Keratinocyte (primary cell): ENCODE measurements around the gene ABCD1. TPM values are rescaled to one million over a fixed set of nuclear protein-coding genes. Genes with fewer than 3 reads are reported as not detected.
"Not testable (repeated sequence)": the region's sequence is repeated elsewhere in the genome, so short reads cannot be mapped to it uniquely, and the experiment has no call there.

ENCODE experiments used
- DNase-seq: peaks from one replicate; pipeline ENCODE4 v3.0.0-alpha.2; 2011; ENCODE audit warnings: low read depth, missing footprints, low spot score
- FAIRE-seq: peaks from 2 replicates; lab custom pipeline; 2011; peaks lifted over from hg19 to GRCh38; lab: Jason Lieb, UNC
- H2AFZ ChIP-seq: 2 replicates; pipeline ENCODE4 v1.6.0; 2012; ENCODE audit warnings: low read length, control low read depth, inconsistent platforms; ENCODE audit not compliant: control insufficient read depth
- H3K27ac ChIP-seq: 2 replicates; pipeline ENCODE4 v1.5.1; 2011; ENCODE audit warnings: low read length; ENCODE audit not compliant: control insufficient read depth, insufficient read depth
- H3K27me3 ChIP-seq: 3 replicates; pipeline ENCODE4 v1.6.0; 2011; ENCODE audit warnings: low read length; ENCODE audit not compliant: control insufficient read depth, insufficient read depth; ENCODE audit errors: extremely low read depth
- H3K36me3 ChIP-seq, 2 experiments: 2 replicates in 1 of 2; 3 replicates in 1 of 2; pipeline ENCODE4 v1.5.1; 2011; ENCODE audit warnings: low read length in 2 of 2, mild to moderate bottlenecking in 1 of 2; ENCODE audit not compliant: control insufficient read depth in 2 of 2, insufficient read depth in 2 of 2; ENCODE audit errors: extremely low read depth in 1 of 2
- H3K4me1 ChIP-seq: 3 replicates; pipeline ENCODE4 v1.5.1; 2011; ENCODE audit warnings: low read length; ENCODE audit not compliant: control insufficient read depth, insufficient read depth; ENCODE audit errors: extremely low read depth
- H3K4me2 ChIP-seq: 3 replicates; pipeline ENCODE4 v1.6.0; 2011; ENCODE audit warnings: low read depth, low read length; ENCODE audit not compliant: control insufficient read depth, insufficient read depth; ENCODE audit errors: extremely low read depth
- H3K4me3 ChIP-seq, 3 experiments: fragments of 200-600 bp in 1 of 3; sonication (generic) in 1 of 3; 2 replicates in 2 of 3; 3 replicates in 1 of 3; pipeline ENCODE4 v1.5.1; 2011 to 2016; ENCODE audit warnings: low read length in 3 of 3, mild to moderate bottlenecking in 3 of 3, control low read depth in 2 of 3, inconsistent platforms in 1 of 3, low read depth in 1 of 3, mixed read lengths in 1 of 3, mixed run types in 1 of 3, moderate library complexity in 1 of 3; ENCODE audit not compliant: control insufficient read depth in 2 of 3, insufficient read depth in 2 of 3; ENCODE audit errors: extremely low read depth in 1 of 3
- H3K79me2 ChIP-seq: 2 replicates; pipeline ENCODE4 v1.6.0; 2012; ENCODE audit warnings: low read length; ENCODE audit not compliant: control insufficient read depth, insufficient read depth
- H3K9ac ChIP-seq: 3 replicates; pipeline ENCODE4 v1.6.0; 2011; ENCODE audit warnings: low read length; ENCODE audit not compliant: control insufficient read depth, insufficient read depth; ENCODE audit errors: extremely low read depth
- H3K9me1 ChIP-seq: 3 replicates; pipeline ENCODE4 v1.6.0; 2011; ENCODE audit warnings: low read length; ENCODE audit not compliant: control insufficient read depth, insufficient read depth; ENCODE audit errors: extremely low read depth
- H3K9me3 ChIP-seq: 2 replicates; pipeline ENCODE4 v1.5.1; 2012; ENCODE audit warnings: low read depth, low read length; ENCODE audit not compliant: control insufficient read depth
- H4K20me1 ChIP-seq: 3 replicates; pipeline ENCODE4 v1.6.0; 2011; ENCODE audit warnings: low read length; ENCODE audit not compliant: control insufficient read depth, insufficient read depth; ENCODE audit errors: extremely low read depth
- EZH2 ChIP-seq: IDR thresholded peaks from one replicate; pipeline ENCODE4 v1.6.1; 2012; ENCODE audit warnings: inconsistent platforms, mild to moderate bottlenecking, low read length, moderate library complexity
- dilution Hi-C: fragments of 300-500 bp; cut with MboI; formaldehyde crosslinking; loops from one replicate; pipeline ENCODE4 v1.7.0; 2020; ENCODE audit warnings: low sequenced_read_pairs; ENCODE audit not compliant: extremely low pct_ligation_motif_present
- polyA plus RNA-seq, 5 experiments: library from polyadenylated mRNA; depleted of rRNA in 3 of 5; stranded (reverse) in 3 of 5; stranded (forward) in 1 of 5; unstranded in 1 of 5; fragments of >200 nt; gene quantifications; 1 replicate in 1 of 5; 2 replicates in 3 of 5; 3 replicates in 1 of 5; pipeline versions ENCODE4 v1.2.1 to v1.2.3, GENCODE V29; 2011 to 2012; ENCODE audit warnings: missing spikeins in 2 of 5, low read depth in 1 of 5, low replicate concordance in 1 of 5
- TF ChIP-seq, protein P1 (sequence below), 3 experiments: IDR thresholded peaks in 1 of 3; conservative IDR thresholded peaks in 1 of 3; optimal IDR thresholded peaks in 1 of 3; 2 replicates in 2 of 3; 3 replicates in 1 of 3; pipeline versions ENCODE3 to v1.5.1; 2011; ENCODE audit warnings: low read length in 3 of 3, mild to moderate bottlenecking in 3 of 3, moderate library complexity in 2 of 3, control low read depth in 1 of 3, inconsistent platforms in 1 of 3; ENCODE audit not compliant: insufficient read depth in 2 of 3; ENCODE audit errors: extremely low read depth in 1 of 3

ABCD1 gene
- polyA plus RNA-seq, 1 donor (not counting 4 experiments of a cell fraction or from before 2014, with no cell fraction given), result 0.81 TPM

DNA sequence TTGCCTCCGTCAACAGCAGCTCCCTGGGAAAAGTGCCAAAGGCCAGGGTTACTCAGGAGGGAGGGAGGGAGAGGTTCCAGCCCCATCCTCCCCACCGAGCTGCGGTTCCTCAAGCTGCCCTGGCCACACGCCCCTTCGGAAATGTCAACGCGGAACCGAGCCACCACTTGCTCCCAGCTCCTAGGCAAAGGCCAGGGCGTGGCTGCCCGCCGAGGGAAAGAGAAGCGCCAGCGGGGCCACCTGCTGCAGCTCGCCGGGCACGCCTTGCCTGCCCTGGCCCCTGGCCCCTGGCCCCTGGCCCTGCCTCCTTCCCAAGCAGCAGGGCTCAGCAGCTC lies 21.7 kb upstream of the ABCD1 start:
- dilution Hi-C loops, result no loop called here
- H4K20me1 ChIP-seq, result no peaks in the 10 kb centered on the region
- no peaks in the 10 kb centered on the region for H3K9me1 ChIP-seq
- H3K27ac ChIP-seq, result no peak overlapping the region
- H3K4me2 ChIP-seq, result no peak overlapping the region
- H2AFZ ChIP-seq, result no peak overlapping the region
- no peak for DNase-seq
- H3K27me3 ChIP-seq, result no peaks in the 10 kb centered on the region
- no peak for FAIRE-seq
- H3K4me3 ChIP-seq, result no peak overlapping the region
- TF ChIP-seq EZH2, result no peak
- TF ChIP-seq, protein P1, sequence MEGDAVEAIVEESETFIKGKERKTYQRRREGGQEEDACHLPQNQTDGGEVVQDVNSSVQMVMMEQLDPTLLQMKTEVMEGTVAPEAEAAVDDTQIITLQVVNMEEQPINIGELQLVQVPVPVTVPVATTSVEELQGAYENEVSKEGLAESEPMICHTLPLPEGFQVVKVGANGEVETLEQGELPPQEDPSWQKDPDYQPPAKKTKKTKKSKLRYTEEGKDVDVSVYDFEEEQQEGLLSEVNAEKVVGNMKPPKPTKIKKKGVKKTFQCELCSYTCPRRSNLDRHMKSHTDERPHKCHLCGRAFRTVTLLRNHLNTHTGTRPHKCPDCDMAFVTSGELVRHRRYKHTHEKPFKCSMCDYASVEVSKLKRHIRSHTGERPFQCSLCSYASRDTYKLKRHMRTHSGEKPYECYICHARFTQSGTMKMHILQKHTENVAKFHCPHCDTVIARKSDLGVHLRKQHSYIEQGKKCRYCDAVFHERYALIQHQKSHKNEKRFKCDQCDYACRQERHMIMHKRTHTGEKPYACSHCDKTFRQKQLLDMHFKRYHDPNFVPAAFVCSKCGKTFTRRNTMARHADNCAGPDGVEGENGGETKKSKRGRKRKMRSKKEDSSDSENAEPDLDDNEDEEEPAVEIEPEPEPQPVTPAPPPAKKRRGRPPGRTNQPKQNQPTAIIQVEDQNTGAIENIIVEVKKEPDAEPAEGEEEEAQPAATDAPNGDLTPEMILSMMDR (optimal IDR thresholded peaks at IDR 0.05 in 1 of 3, IDR thresholded peaks at IDR 0.05 in 1 of 3, conservative IDR thresholded peaks at IDR 0.05 in 1 of 3; ENCODE audit: extremely low read depth in 1 of 3, insufficient read depth in 2 of 3, low read length in 3 of 3), result no peak
- peaks cover 0 to 9% of the 10 kb centered on the region in 2 experiments for H3K36me3 ChIP-seq
- H3K9ac ChIP-seq, result no peak overlapping the region
- H3K9me3 ChIP-seq, result no peaks in the 10 kb centered on the region
- H3K4me1 ChIP-seq, result peaks cover 32% of the 10 kb centered on the region
- H3K79me2 ChIP-seq, result peaks cover 5% of the 10 kb centered on the region

- FAIRE-seq (no peak), DNase-seq (no peak)
- no peaks in the 10 kb centered on the region for H3K9me3 ChIP-seq
- no peak overlapping the region for H3K4me2 ChIP-seq
- TF ChIP-seq EZH2, result no peak
- TF ChIP-seq, protein P1 (optimal IDR thresholded peaks at IDR 0.05 in 1 of 3, IDR thresholded peaks at IDR 0.05 in 1 of 3, conservative IDR thresholded peaks at IDR 0.05 in 1 of 3; ENCODE audit: extremely low read depth in 1 of 3, insufficient read depth in 2 of 3, low read length in 3 of 3), result no peak
- H3K9ac ChIP-seq, result no peak overlapping the region
- H3K27ac ChIP-seq, result no peak overlapping the region
- dilution Hi-C loops, result no loop called here
- peaks cover 0 to 9% of the 10 kb centered on the region in 2 experiments for H3K36me3 ChIP-seq
- no peak overlapping the region for H2AFZ ChIP-seq
- no peaks in the 10 kb centered on the region for H4K20me1 ChIP-seq
- peaks cover 5% of the 10 kb centered on the region for H3K79me2 ChIP-seq
- peaks cover 40% of the 10 kb centered on the region for H3K4me1 ChIP-seq
- H3K9me1 ChIP-seq, result no peaks in the 10 kb centered on the region
- H3K4me3 ChIP-seq, result no peak overlapping the region
- H3K27me3 ChIP-seq, result no peaks in the 10 kb centered on the region
These were observed 20.6 kb upstream of the ABCD1 start for GRCh38 chrX:153704021-153704526.

DNA sequence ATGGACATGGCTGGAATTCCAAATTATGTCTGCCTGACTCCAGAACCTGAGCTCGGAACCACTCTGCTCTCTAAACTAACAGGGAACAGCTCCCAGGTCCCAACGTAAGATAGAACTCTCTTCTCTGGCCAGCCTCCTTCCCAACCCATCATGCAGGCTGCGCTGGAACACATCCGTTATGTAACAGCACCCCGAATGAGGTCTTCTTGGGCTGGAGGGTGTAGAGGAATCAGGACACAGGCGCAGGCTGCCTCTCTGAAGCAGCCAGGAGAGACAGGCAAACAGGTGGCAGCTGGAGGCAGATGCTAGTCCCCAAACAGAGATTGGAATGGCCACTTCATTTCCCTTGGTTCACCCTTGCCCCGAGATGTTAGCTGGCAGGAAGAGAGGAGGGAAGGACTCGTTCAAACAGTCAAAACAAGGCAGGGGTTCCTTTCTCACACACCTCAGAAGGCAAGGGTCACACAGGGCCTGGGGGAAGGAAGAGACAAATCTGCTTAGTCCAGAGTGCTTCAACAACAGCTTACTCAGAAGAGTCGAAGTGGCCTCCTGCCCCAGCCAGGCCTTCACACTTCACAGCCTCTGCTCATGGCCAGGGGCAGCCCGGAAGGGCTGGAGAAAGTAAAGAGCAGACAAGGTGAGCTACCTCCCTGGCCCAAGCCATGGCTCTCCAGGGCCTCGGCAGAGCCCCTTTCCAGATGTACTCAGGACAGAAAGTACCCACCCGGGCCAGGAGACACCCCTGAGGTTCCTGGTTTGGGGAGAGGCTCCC lies 19.8 kb upstream of the ABCD1 start:
- DNase-seq, H3K9me1 ChIP-seq, FAIRE-seq, H3K4me3 ChIP-seq, H3K9me3 ChIP-seq, dilution Hi-C loops, H2AFZ ChIP-seq, H3K79me2 ChIP-seq, H3K27me3 ChIP-seq, H3K4me2 ChIP-seq, H4K20me1 ChIP-seq, H3K36me3 ChIP-seq: not testable (repeated sequence)
- Histone ChIP-seq H3K4me1 (peaks cover 47% of the 10 kb centered on the region), H3K27ac (peak overlapping the region; percentile 31), H3K9ac (peak overlapping the region; percentile 15)
